HEK293T (cell line): Measurements from ENCODE around the gene RSL1D1.

Experiments
- CTCF ChIA-PET: fragments of 350-600 bp; formaldehyde crosslinking; extraction: SDS; loops from one replicate; lab custom pipeline; 2021; ENCODE audit warnings: antibody characterized with exemption, inconsistent platforms; lab: Yijun Ruan, JAX
- POLR2A ChIA-PET: fragments of 350-600 bp; formaldehyde crosslinking; extraction: SDS; loops from one replicate; lab custom pipeline; 2020; ENCODE audit warnings: antibody characterized with exemption, inconsistent platforms; lab: Yijun Ruan, JAX
- DNase-seq: peaks from one replicate; pipeline ENCODE4 v3.0.0; 2012; ENCODE audit warnings: mixed read lengths; ENCODE audit errors: extremely low spot score
- ARNT ChIP-seq: fragments of 450-650 bp; IDR thresholded peaks from 2 replicates; pipeline ENCODE4 v1.6.1; 2017; ENCODE audit warnings: mild to moderate bottlenecking
- BHLHE40 ChIP-seq: fragments of 450-650 bp; IDR thresholded peaks from 2 replicates; pipeline ENCODE4 v1.6.1; 2016; ENCODE audit warnings: mild to moderate bottlenecking, moderate library complexity, borderline replicate concordance
- CTBP1 ChIP-seq: fragments of 450-650 bp; IDR thresholded peaks from 2 replicates; pipeline ENCODE4 v1.6.1; 2016; ENCODE audit warnings: borderline replicate concordance
- ELF4 ChIP-seq: fragments of 450-650 bp; IDR thresholded peaks from 2 replicates; pipeline ENCODE4 v1.6.1; 2017; ENCODE audit warnings: antibody characterized with exemption
- FOXA1 ChIP-seq: fragments of 450-650 bp; IDR thresholded peaks from 2 replicates; pipeline ENCODE4 v1.6.1; 2016; ENCODE audit warnings: mild to moderate bottlenecking
- FOXK2 ChIP-seq: fragments of 450-650 bp; IDR thresholded peaks from 2 replicates; pipeline ENCODE4 v1.6.1; 2016; ENCODE audit warnings: mild to moderate bottlenecking
- FOXM1 ChIP-seq: fragments of 450-650 bp; IDR thresholded peaks from 2 replicates; pipeline ENCODE4 v1.6.1; 2017; ENCODE audit warnings: mild to moderate bottlenecking, borderline replicate concordance
- HDGF ChIP-seq: fragments of 450-650 bp; IDR thresholded peaks from 2 replicates; pipeline ENCODE4 v1.6.1; 2017; ENCODE audit warnings: antibody characterized with exemption, borderline replicate concordance
- L3MBTL2 ChIP-seq: fragments of 450-650 bp; conservative IDR thresholded peaks from 2 replicates; pipeline ENCODE4 v1.6.1; 2016; ENCODE audit warnings: mild to moderate bottlenecking
- LEF1 ChIP-seq: fragments of 450-650 bp; IDR thresholded peaks from 2 replicates; pipeline ENCODE4 v1.6.1; 2017; ENCODE audit warnings: mild to moderate bottlenecking, borderline replicate concordance
- NFRKB ChIP-seq: fragments of 450-650 bp; IDR thresholded peaks from 2 replicates; pipeline ENCODE4 v1.6.1; 2016; ENCODE audit warnings: mild to moderate bottlenecking, moderate library complexity
- SP1 ChIP-seq: fragments of 450-650 bp; IDR thresholded peaks from 2 replicates; pipeline ENCODE4 v1.6.1; 2017
- SUZ12 ChIP-seq: fragments of 450-650 bp; IDR thresholded peaks from 2 replicates; pipeline ENCODE4 v1.6.1; 2016; ENCODE audit warnings: mild to moderate bottlenecking
- TARDBP ChIP-seq: fragments of 450-650 bp; IDR thresholded peaks from 2 replicates; pipeline ENCODE4 v1.6.1; 2016
- ZNF384 ChIP-seq: fragments of 450-650 bp; IDR thresholded peaks from 2 replicates; pipeline ENCODE4 v1.6.1; 2016
- TF ChIP-seq, protein P1 (sequence below): fragments of 450-650 bp; IDR thresholded peaks from 2 replicates; pipeline ENCODE4 v1.6.1; 2016

The RSL1D1 gene

DNA sequence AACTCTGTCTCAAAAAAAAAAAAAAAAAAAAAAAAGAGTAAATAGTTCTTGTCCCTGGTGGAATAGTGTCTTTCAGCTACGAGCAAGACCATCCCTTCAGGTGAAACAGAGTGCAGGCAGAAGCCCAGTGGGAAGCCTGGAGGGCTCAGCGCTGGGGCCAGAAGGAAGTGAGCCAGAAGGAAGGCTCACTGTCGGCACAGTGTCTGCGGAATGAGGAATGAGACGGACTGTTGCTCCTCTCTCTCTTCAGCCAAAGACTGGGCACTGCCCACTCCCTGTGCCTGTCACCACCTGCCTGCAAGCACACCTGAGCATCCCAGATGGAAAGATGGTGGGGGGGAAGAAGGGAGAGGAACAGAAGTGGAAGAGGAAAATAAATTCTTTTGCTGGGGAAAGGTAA is 7.5 kb downstream of the RSL1D1 start:
- DNase-seq, result no peak
- POLR2A ChIA-PET, result no interaction called here
- no peak for TF ChIP-seq ARNT
- no peak for TF ChIP-seq CTBP1
- TF ChIP-seq NFRKB, result no peak
- no peak for TF ChIP-seq HDGF
- TF ChIP-seq FOXA1, result no peak
- no peak for TF ChIP-seq SUZ12
- no peak for TF ChIP-seq BHLHE40
- no peak for TF ChIP-seq FOXK2
- no peak for TF ChIP-seq ZNF384
- TF ChIP-seq SP1, result no peak
- TF ChIP-seq TARDBP, result no peak
- no peak for TF ChIP-seq LEF1
- no peak for TF ChIP-seq L3MBTL2
- TF ChIP-seq, protein P1, sequence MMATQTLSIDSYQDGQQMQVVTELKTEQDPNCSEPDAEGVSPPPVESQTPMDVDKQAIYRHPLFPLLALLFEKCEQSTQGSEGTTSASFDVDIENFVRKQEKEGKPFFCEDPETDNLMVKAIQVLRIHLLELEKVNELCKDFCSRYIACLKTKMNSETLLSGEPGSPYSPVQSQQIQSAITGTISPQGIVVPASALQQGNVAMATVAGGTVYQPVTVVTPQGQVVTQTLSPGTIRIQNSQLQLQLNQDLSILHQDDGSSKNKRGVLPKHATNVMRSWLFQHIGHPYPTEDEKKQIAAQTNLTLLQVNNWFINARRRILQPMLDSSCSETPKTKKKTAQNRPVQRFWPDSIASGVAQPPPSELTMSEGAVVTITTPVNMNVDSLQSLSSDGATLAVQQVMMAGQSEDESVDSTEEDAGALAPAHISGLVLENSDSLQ, result no peak
- no peak for TF ChIP-seq FOXM1
- TF ChIP-seq ELF4, result no peak
- CTCF ChIA-PET, result no interaction called here

DNA sequence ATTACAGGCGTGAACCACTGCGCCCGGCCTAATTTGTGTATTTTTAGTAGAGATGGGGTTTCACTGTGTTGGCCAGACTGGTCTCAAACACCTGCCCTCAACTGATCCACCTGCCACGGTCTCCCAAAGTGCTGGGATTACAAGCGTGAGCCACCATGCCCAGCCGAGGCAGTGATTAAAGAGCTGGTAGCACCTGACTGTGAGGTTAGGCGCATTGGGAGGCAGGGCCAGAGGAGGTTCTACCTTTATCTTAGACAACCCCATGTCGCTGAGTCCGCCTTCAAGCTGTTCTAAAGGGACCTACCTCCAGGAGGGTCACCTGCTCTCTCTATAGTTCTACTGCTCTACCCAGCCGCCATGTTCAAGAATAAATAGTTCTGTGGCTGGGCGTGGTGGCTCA is 8.1 kb downstream of the RSL1D1 start:
- no peak for DNase-seq
- TF ChIP-seq CTBP1 (no peak), SP1 (no peak), SUZ12 (no peak), ZNF384 (no peak)
- TF ChIP-seq, protein P1, result no peak
- POLR2A ChIA-PET, result no interaction called here
- CTCF ChIA-PET, result no interaction called here

DNA sequence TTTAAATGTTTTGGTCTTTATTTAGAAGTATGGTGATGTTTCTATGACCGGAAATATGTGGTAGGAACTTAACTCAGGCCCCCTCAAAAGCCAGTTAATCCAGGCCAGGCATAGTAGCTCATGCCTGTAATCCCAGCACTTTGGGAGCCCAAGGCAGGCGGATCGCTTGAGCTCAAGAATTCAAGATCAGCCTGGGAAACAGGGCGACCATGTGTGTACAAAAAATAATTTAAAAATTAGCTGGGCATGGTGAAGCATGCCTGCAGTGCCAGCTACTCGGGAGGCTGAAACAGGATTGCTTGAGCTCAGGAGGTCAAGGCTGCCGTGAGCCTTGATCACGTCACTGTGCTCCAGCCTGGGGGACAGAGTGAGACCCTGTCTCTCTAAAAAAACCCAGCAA is 10.3 kb downstream of the RSL1D1 start:
- POLR2A ChIA-PET, result interaction anchor here (1.2 kb wide), 1 partner anchor 10 kb away, joined by 10 read pairs; the partner anchor contains the start of gene RSL1D1
- TF ChIP-seq L3MBTL2, result no peak
- TF ChIP-seq, protein P1, result no peak
- no peak for TF ChIP-seq NFRKB
- TF ChIP-seq BHLHE40, result no peak
- TF ChIP-seq LEF1, result no peak
- TF ChIP-seq FOXA1, result no peak
- no peak for TF ChIP-seq ZNF384
- no peak for TF ChIP-seq CTBP1
- no peak for TF ChIP-seq SP1
- TF ChIP-seq FOXK2, result no peak
- no peak for TF ChIP-seq FOXM1
- TF ChIP-seq HDGF, result no peak
- TF ChIP-seq TARDBP, result no peak
- TF ChIP-seq SUZ12, result no peak
- TF ChIP-seq ARNT, result no peak
- no peak for DNase-seq
- CTCF ChIA-PET, result interaction anchor here (0.6 to 1.1 kb wide), 2 partner anchors 43 to 73 kb away, joined by 3 read pairs; no protein-coding TSS in a partner anchor

DNA sequence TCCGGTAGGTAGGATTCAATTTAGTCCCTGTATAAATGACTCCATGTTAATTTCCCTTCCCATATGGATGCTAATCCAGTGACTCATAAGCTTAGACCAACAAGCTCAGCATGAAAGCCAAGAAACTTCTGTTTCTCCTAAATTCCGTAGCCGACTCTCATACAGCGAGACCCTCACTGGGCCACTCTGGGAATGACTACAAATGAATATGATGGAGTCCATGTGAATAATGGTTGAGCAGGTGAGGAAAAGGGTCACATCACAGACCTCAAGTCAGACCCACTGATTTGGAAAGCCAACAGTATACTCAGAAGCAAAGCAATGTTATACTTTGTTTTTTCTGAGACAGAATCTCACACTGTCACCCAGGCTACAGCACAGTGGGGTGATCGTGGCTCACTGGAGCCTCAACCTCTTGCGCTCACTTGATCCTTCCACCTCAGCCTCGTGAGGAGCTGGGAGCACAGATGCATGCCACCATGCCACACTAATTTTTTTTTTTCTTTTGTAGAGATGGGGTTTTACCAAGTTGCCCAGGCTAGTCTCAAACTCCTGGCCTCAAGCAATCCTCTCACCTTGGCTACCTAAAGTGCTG is 14.6 kb downstream of the RSL1D1 start:
- no peak for TF ChIP-seq L3MBTL2
- no peak for TF ChIP-seq SUZ12
- TF ChIP-seq FOXM1, result no peak
- no peak for TF ChIP-seq FOXK2
- no peak for TF ChIP-seq ARNT
- DNase-seq, result no peak
- ChIA-PET POLR2A (interaction anchor here (1.2 kb wide), 2 partner anchors 15 to 39 kb away, joined by 4 to 5 read pairs; partner anchors contain the start of gene RSL1D1), CTCF (no interaction called here)

DNA sequence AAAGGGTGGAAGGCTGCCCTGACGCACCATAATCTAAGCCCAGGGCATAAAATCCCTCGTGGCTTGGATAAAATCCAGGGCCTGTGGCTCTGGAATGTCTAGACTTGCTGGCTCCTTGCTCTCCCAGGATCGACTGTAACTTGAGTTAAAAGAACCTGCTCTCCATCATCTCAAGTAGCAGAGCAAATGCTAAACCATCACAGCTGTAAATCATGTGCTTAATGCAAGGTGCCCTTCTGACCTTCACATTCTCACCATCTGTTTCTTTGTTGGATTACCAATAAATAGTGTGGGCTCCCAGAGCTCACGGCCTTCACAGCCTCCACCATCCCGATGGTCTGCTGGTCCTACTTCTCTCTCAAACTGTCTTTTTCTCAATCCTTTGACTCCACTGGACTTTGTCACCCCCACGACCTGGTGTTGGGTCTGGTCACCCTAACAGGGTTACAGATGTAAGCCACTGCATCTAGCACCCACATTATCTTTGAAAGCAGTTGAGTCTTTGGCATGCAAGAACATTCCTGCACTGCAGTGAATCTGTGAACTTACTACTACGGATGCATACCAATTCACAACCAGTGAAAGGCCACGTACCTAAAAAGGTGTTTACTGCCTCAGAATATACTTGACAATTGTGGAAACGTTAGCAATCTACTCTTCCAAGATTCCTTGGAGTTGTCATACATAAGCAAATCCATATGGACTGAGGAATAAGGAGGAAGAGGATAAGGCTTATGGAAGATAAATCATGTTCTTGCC is 15.3 kb downstream of the RSL1D1 start:
- POLR2A ChIA-PET, result interaction anchor here (1.2 to 1.6 kb wide), 2 partner anchors 11 to 38 kb away, joined by 4 to 5 read pairs; no protein-coding TSS in a partner anchor
- TF ChIP-seq SUZ12 (no peak), ELF4 (no peak), NFRKB (no peak), CTBP1 (no peak), LEF1 (no peak), FOXA1 (no peak), HDGF (no peak), TARDBP (no peak), ZNF384 (no peak), SP1 (no peak), FOXM1 (no peak)
- CTCF ChIA-PET, result interaction anchor here (0.6 kb wide), 1 partner anchor 121 kb away, joined by 3 read pairs; no protein-coding TSS in a partner anchor
- DNase-seq, result no peak

DNA sequence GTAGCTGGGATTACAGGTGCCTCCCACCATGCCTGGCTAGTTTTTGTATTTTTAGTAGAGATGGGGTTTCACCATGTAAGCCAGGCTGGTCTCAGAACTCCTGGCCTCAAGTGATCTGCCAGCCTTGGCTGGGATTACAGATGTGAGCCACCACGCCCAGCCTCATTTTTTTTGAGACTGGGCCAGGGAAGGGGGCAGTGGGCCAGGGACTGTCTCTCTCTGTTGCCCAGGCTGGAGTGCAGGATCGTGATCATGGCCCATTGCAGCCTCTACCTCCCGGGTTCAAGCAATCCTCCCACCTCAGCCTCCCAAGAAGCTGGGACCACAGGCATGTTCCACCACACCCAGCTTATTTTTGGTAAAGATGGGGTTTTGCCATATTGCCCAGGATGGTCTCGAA is 16.0 kb downstream of the RSL1D1 start:
- CTCF ChIA-PET, result interaction anchor here (0.6 kb wide), 1 partner anchor 120 kb away, joined by 3 read pairs; no protein-coding TSS in a partner anchor
- TF ChIP-seq HDGF, result no peak
- TF ChIP-seq NFRKB, result no peak
- TF ChIP-seq FOXA1, result no peak
- no peak for TF ChIP-seq L3MBTL2
- TF ChIP-seq FOXK2, result no peak
- no peak for TF ChIP-seq SP1
- TF ChIP-seq FOXM1, result no peak
- POLR2A ChIA-PET, result interaction anchor here (1.6 to 1.7 kb wide), 2 partner anchors 12 to 38 kb away, joined by 4 read pairs; partner anchors contain the start of gene ZC3H7A
- no peak for DNase-seq
